Immature natural killer cell (primary cell): ENCODE results near the gene DTWD1. TPM values are rescaled to one million over a fixed set of nuclear protein-coding genes. Genes with fewer than 3 reads are reported as not detected.
"Not testable (repeated sequence)": the region's sequence is repeated elsewhere in the genome, so short reads cannot be mapped to it uniquely, and the experiment has no call there.

Source experiments
- DNase-seq, 3 donors: peaks; one replicate each; pipeline ENCODE4 v3.0.0; 2022; ENCODE audit warnings: mixed read lengths in 1 of 3
- H3K27ac Mint-ChIP-seq, 6 donors: one replicate each; pipeline ENCODE4 v1.8.0; 2020; ENCODE audit warnings: mixed read lengths in 6 of 6, mild to moderate bottlenecking in 5 of 6, inconsistent platforms in 4 of 6, moderate library complexity in 3 of 6
- H3K27me3 Mint-ChIP-seq, 3 donors: one replicate each; pipeline ENCODE4 v1.8.0; 2020 to 2021; ENCODE audit warnings: low read depth in 3 of 3, mild to moderate bottlenecking in 3 of 3, mixed read lengths in 3 of 3, moderate library complexity in 3 of 3, inconsistent platforms in 1 of 3
- H3K36me3 Mint-ChIP-seq, 3 donors: one replicate each; pipeline ENCODE4 v1.8.0; 2020; ENCODE audit warnings: mixed read lengths in 3 of 3, inconsistent platforms in 2 of 3, mild to moderate bottlenecking in 2 of 3
- H3K4me1 Mint-ChIP-seq, 2 donors: one replicate each; pipeline ENCODE4 v1.8.0; 2020; ENCODE audit warnings: inconsistent platforms in 2 of 2, mild to moderate bottlenecking in 2 of 2, mixed read lengths in 2 of 2, moderate library complexity in 1 of 2
- H3K4me3 Mint-ChIP-seq, 5 donors: one replicate each; pipeline ENCODE4 v1.8.0; 2020; ENCODE audit warnings: mild to moderate bottlenecking in 5 of 5, mixed read lengths in 5 of 5, inconsistent platforms in 3 of 5, moderate library complexity in 3 of 5
- H3K9me3 Mint-ChIP-seq, 6 donors: one replicate each; pipeline ENCODE4 v1.8.0; 2020; ENCODE audit warnings: mild to moderate bottlenecking in 6 of 6, mixed read lengths in 6 of 6, inconsistent platforms in 4 of 6, moderate library complexity in 3 of 6
- polyA plus RNA-seq, 3 donors: library from polyadenylated mRNA; unstranded; fragments of 300-500 nt; fragmentation: Illumina TruSeq; gene quantifications; one replicate each; pipeline ENCODE4 v1.2.3, GENCODE V29; 2021

The DTWD1 gene
- 10 to 100 TPM; 11.3 to 19.7 (median 16.9) TPM for polyA plus RNA-seq

GRCh38 chr15:49620658-49621368, at the start of gene DTWD1, which contains the start of gene FAM227B:
Gene DTWD1 (plus strand): TSS chr15:49621048. CDS start chr15:49625168, 4,120 bp downstream.
Gene FAM227B (minus strand): TSS chr15:49620818. CDS start chr15:49615171, 5,647 bp downstream.
- Mint-ChIP-seq H3K27me3 (peaks cover 2 to 9% (median 4%) of the 10 kb centered on the region in 3 donors), H3K9me3 (peaks cover 0 to 4% (median 1%) of the 10 kb centered on the region in 6 donors), H3K4me1 (peaks cover 31 to 42% of the 10 kb centered on the region in 2 donors), H3K36me3 (peaks cover 9 to 12% (median 9%) of the 10 kb centered on the region in 3 donors), H3K4me3 (peak within 1 kb of the TSS; percentile 96 to 99 (median 98)), H3K27ac (peak within 1 kb of the TSS; percentile 91 to 98 (median 97))
- peak; percentile 90 to 93 (median 90) for DNase-seq

DNA sequence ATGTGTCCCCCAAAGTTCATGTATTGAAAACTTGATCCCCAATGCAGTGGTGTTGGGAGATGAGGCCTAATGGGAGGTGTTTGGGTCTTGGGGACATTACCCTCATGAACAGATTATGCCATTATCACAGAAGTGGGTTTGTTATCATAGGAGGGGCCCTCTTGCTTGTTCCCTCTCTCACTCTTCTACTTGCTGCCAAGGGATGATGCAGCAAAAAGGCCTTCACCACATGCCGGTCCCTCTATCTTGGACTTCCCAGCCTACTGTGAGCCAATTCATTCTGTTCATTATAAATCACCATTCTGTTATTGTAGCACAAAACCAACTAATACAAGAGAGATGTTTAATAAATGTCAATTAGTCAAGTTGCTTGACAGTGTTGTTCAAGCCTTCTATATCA, 47.4 kb upstream of the DTWD1 start:
- no peak for DNase-seq
- Mint-ChIP-seq H3K27me3 (no peaks in the 10 kb centered on the region), H3K9me3 (peaks cover 2 to 12% (median 8%) of the 10 kb centered on the region in 6 donors), H3K36me3 (peaks cover 13 to 40% (median 30%) of the 10 kb centered on the region in 3 donors), H3K4me3 (no peak overlapping the region), H3K4me1 (no peaks in the 10 kb centered on the region), H3K27ac (no peak overlapping the region)

GRCh38 chr15:49589030-49589429, 31.8 kb upstream of the DTWD1 start:
- Mint-ChIP-seq H3K36me3 (peaks cover 5 to 18% (median 15%) of the 10 kb centered on the region in 3 donors), H3K4me3 (peak overlapping the region in 3 of 5 donors; percentile 26 to 65 (median 44)), H3K9me3 (peaks cover 0 to 7% (median under 1%) of the 10 kb centered on the region in 6 donors), H3K27me3 (no peaks in the 10 kb centered on the region), H3K4me1 (peaks cover 0 to 8% of the 10 kb centered on the region in 2 donors), H3K27ac (peak overlapping the region in 3 of 6 donors; percentile 47 to 67 (median 66))
- peak in 1 of 3 donors; percentile 3 for DNase-seq

DNA sequence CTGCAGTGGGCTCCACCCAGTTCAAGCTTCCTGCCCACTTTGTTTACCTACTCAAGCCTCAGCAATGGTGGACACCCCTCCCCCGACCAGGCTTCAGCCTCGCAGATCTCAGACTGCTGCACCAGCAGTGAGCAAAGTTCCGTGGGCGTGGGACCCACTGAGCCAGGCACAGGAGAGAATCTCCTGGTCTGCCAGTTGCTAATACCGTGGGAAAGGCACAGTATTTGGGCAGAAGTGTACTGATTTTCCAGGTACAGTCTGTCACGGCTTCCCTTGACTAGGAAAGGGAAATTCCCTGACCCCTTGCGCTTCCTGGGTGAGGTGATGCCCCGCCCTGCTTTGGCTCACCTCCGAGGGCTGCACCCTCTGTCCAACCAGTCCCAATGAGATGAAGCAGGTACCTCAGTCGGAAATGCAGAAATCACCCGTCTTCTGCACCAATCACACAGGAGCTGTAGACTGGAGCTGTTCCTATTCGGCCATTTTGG, 28.0 kb upstream of the DTWD1 start:
- not testable (repeated sequence) for H3K4me1 Mint-ChIP-seq, H3K27ac Mint-ChIP-seq, H3K4me3 Mint-ChIP-seq, DNase-seq, H3K27me3 Mint-ChIP-seq
- Mint-ChIP-seq H3K36me3 (peaks cover 13 to 20% (median 19%) of the 10 kb centered on the region in 3 donors), H3K9me3 (peaks cover 3 to 32% (median 14%) of the 10 kb centered on the region in 6 donors)

GRCh38 chr15:49604625-49605409, 16.0 kb upstream of the DTWD1 start:
- Mint-ChIP-seq H3K4me1 (no peaks in the 10 kb centered on the region), H3K27ac (no peak overlapping the region), H3K27me3 (peaks cover 0 to 6% (median 2%) of the 10 kb centered on the region in 3 donors), H3K9me3 (peaks cover 8 to 39% (median 21%) of the 10 kb centered on the region in 6 donors), H3K4me3 (no peak overlapping the region), H3K36me3 (peaks cover 24 to 33% (median 30%) of the 10 kb centered on the region in 3 donors)
- DNase-seq, result no peak

- Mint-ChIP-seq H3K36me3 (peaks cover 24 to 34% (median 32%) of the 10 kb centered on the region in 3 donors), H3K27ac (no peak overlapping the region), H3K4me1 (no peaks in the 10 kb centered on the region), H3K27me3 (peaks cover 0 to 6% (median 2%) of the 10 kb centered on the region in 3 donors), H3K4me3 (no peak overlapping the region), H3K9me3 (peaks cover 8 to 39% (median 20%) of the 10 kb centered on the region in 6 donors)
- no peak for DNase-seq
These were observed 15.3 kb upstream of the DTWD1 start for GRCh38 chr15:49605588-49605987.

GRCh38 chr15:49606594-49606993, 14.3 kb upstream of the DTWD1 start:
- Mint-ChIP-seq H3K9me3 (peaks cover 6 to 33% (median 16%) of the 10 kb centered on the region in 6 donors), H3K4me3 (no peak overlapping the region), H3K4me1 (no peaks in the 10 kb centered on the region), H3K27ac (no peak overlapping the region), H3K27me3 (peaks cover 0 to 6% (median 2%) of the 10 kb centered on the region in 3 donors), H3K36me3 (peaks cover 20 to 32% (median 29%) of the 10 kb centered on the region in 3 donors)
- no peak for DNase-seq

DNA sequence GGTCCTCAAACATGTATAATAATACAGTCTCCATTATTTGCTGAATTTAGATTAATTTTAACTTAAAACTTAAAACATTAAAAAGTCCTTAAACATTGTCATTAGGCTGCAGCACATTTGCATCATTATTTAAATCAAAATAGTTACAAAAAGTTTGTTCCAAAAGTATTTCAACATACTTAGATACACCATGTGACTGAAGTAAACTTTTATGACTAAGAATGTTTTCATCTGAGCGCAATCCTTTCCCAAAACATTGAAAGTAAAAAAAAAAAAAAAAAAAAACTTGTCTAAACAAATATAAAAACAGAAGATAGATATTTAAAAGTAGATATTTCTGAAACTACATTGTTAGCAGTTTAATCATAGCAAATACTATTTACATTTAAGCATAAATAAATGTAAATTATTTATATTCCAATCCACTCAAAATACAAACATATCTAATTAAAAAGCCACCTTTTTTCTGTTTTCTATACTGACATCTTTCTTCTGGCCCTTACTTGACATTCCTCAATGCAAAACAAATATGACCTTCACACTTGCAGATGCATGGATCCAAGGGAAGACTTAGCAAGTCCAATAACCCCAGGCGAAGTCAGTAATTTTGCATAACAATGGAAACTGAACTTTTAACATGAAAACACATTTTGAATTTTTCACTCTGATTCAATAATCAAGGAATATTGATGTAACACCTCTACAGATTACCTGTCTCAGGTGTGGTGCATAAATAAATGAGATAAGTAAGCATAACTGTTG, 10.5 kb upstream of the DTWD1 start:
- peaks cover 35 to 43% (median 37%) of the 10 kb centered on the region in 3 donors for H3K36me3 Mint-ChIP-seq
- DNase-seq, result no peak
- H3K4me1 Mint-ChIP-seq, result no peaks in the 10 kb centered on the region
- no peak overlapping the region for H3K27ac Mint-ChIP-seq
- peaks cover 6 to 17% (median 12%) of the 10 kb centered on the region in 6 donors for H3K9me3 Mint-ChIP-seq
- no peak overlapping the region for H3K4me3 Mint-ChIP-seq
- H3K27me3 Mint-ChIP-seq, result no peaks in the 10 kb centered on the region

- not testable (repeated sequence) for H3K27me3 Mint-ChIP-seq, H3K4me3 Mint-ChIP-seq, H3K4me1 Mint-ChIP-seq, H3K27ac Mint-ChIP-seq, DNase-seq
- Mint-ChIP-seq H3K9me3 (peaks cover 6 to 21% (median 13%) of the 10 kb centered on the region in 6 donors), H3K36me3 (peaks cover 26 to 37% (median 33%) of the 10 kb centered on the region in 3 donors)
These were observed 8.6 kb upstream of the DTWD1 start for GRCh38 chr15:49612240-49612639.

- H3K36me3 Mint-ChIP-seq, result peaks cover 14 to 19% (median 17%) of the 10 kb centered on the region in 3 donors
- H3K4me1 Mint-ChIP-seq, result peaks cover 31 to 42% of the 10 kb centered on the region in 2 donors
- peak overlapping the region in 5 of 6 donors; percentile 10 to 71 (median 54) for H3K27ac Mint-ChIP-seq
These were observed 1.6 kb upstream of the DTWD1 start for GRCh38 chr15:49619226-49619625.

GRCh38 chr15:49620199-49620598, 649 bp upstream of the DTWD1 start:
- peak overlapping the region; percentile 91 to 98 (median 97) for H3K27ac Mint-ChIP-seq
- H3K4me3 Mint-ChIP-seq, result peak overlapping the region; percentile 96 to 99 (median 98)
- peaks cover 8 to 12% (median 9%) of the 10 kb centered on the region in 3 donors for H3K36me3 Mint-ChIP-seq
- no peak for DNase-seq
- peaks cover 31 to 42% of the 10 kb centered on the region in 2 donors for H3K4me1 Mint-ChIP-seq
- H3K9me3 Mint-ChIP-seq, result peaks cover 0 to 6% (median 2%) of the 10 kb centered on the region in 6 donors
- peaks cover 4 to 9% (median 5%) of the 10 kb centered on the region in 3 donors for H3K27me3 Mint-ChIP-seq

More at GRCh38 chr15:49619226-49619625, 1.6 kb upstream of the DTWD1 start:
- DNase-seq, result no peak
- H3K4me3 Mint-ChIP-seq, result peak overlapping the region in 1 of 5 donors; percentile 48
- peaks cover 4 to 9% (median 5%) of the 10 kb centered on the region in 3 donors for H3K27me3 Mint-ChIP-seq
- H3K9me3 Mint-ChIP-seq, result peaks cover 4 to 15% (median 8%) of the 10 kb centered on the region in 6 donors

DNA sequence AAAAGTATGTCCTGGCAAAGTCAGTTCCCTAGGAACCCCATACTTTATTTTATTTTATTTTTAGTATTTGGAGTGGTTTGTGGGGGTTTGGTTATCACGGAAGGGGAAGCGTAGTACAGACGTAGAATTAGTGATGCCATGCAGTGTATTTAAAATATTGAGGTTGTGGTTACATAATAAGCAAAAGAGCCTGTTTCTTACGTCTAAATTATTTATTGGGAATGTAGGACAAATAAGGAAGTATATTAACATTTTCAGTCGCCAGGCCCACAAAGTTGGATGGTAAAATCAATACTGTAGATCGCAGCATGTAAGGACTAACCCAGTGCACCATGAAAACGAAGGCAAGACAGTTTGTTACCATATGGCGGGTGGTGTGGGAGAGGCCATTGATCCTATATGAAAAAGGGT, 558 bp downstream of the DTWD1 start:
- Mint-ChIP-seq H3K27me3 (peaks cover 2 to 9% (median 4%) of the 10 kb centered on the region in 3 donors), H3K36me3 (peaks cover 5 to 11% (median 10%) of the 10 kb centered on the region in 3 donors), H3K4me3 (peak overlapping the region; percentile 96 to 99 (median 98)), H3K9me3 (peaks cover 0 to 4% (median 1%) of the 10 kb centered on the region in 6 donors), H3K27ac (peak overlapping the region; percentile 91 to 98 (median 97)), H3K4me1 (peaks cover 31 to 42% of the 10 kb centered on the region in 2 donors)
- DNase-seq, result peak in 1 of 3 donors; percentile 1
